BLaER1 (cell line): Measurements from ENCODE around the gene SPATA16.

Experiments
- H3K27ac ChIP-seq: shearing (Covaris generic); formaldehyde crosslinking; 2 replicates; pipeline ENCODE4 v1.8.1; 2022
- H3K27me3 ChIP-seq: shearing (Covaris generic); formaldehyde crosslinking; 2 replicates; pipeline ENCODE4 v1.8.1; 2022
- H3K36me3 ChIP-seq: shearing (Covaris generic); formaldehyde crosslinking; 2 replicates; pipeline ENCODE4 v1.8.1; 2022
- H3K4me1 ChIP-seq: shearing (Covaris generic); formaldehyde crosslinking; 2 replicates; pipeline ENCODE4 v1.8.1; 2022
- H3K4me2 ChIP-seq: shearing (Covaris generic); formaldehyde crosslinking; 2 replicates; pipeline ENCODE4 v1.8.1; 2022
- H3K4me3 ChIP-seq: shearing (Covaris generic); formaldehyde crosslinking; 2 replicates; pipeline ENCODE4 v1.8.1; 2022
- H3K9ac ChIP-seq: shearing (Covaris generic); formaldehyde crosslinking; 2 replicates; pipeline ENCODE4 v1.8.1; 2022
- H3K9me3 ChIP-seq: shearing (Covaris generic); formaldehyde crosslinking; 2 replicates; pipeline ENCODE4 v1.8.1; 2022
- H4K20me1 ChIP-seq: shearing (Covaris generic); formaldehyde crosslinking; 2 replicates; pipeline ENCODE4 v1.8.1; 2022
- Cebpa-rat ChIP-seq: shearing (Covaris generic); IDR thresholded peaks from 2 replicates; pipeline ENCODE4 v1.8.1; 2022

Gene SPATA16

GRCh38 chr3:172848910-172849309, 292.1 kb downstream of the SPATA16 start:
- H3K27me3 ChIP-seq = no peaks in the 10 kb centered on the region
- H4K20me1 ChIP-seq = no peaks in the 10 kb centered on the region
- no peak overlapping the region for H3K4me2 ChIP-seq
- no peaks in the 10 kb centered on the region for H3K9me3 ChIP-seq
- H3K9ac ChIP-seq = no peak overlapping the region
- no peak for TF ChIP-seq Cebpa-rat
- no peak overlapping the region for H3K4me3 ChIP-seq
- no peaks in the 10 kb centered on the region for H3K36me3 ChIP-seq
- peaks cover 17% of the 10 kb centered on the region for H3K4me1 ChIP-seq
- H3K27ac ChIP-seq = no peak overlapping the region

- Histone ChIP-seq H3K27ac (no peak overlapping the region), H3K4me1 (peaks cover 17% of the 10 kb centered on the region), H4K20me1 (no peaks in the 10 kb centered on the region), H3K4me3 (no peak overlapping the region), H3K9me3 (no peaks in the 10 kb centered on the region), H3K4me2 (no peak overlapping the region), H3K36me3 (no peaks in the 10 kb centered on the region), H3K9ac (no peak overlapping the region), H3K27me3 (no peaks in the 10 kb centered on the region)
- TF ChIP-seq Cebpa-rat = no peak
Measured at GRCh38 chr3:172847292-172847691, 293.7 kb downstream of the SPATA16 start.

- no peaks in the 10 kb centered on the region for H3K36me3 ChIP-seq
- no peak overlapping the region for H3K9ac ChIP-seq
- no peaks in the 10 kb centered on the region for H3K27me3 ChIP-seq
- H3K27ac ChIP-seq = no peak overlapping the region
- H3K9me3 ChIP-seq = no peaks in the 10 kb centered on the region
- no peak overlapping the region for H3K4me3 ChIP-seq
- H3K4me2 ChIP-seq = peak overlapping the region; percentile 51
- peaks cover 17% of the 10 kb centered on the region for H3K4me1 ChIP-seq
- H4K20me1 ChIP-seq = no peaks in the 10 kb centered on the region
- TF ChIP-seq Cebpa-rat = no peak
Measured at GRCh38 chr3:172846706-172847105, 294.3 kb downstream of the SPATA16 start.

- Histone ChIP-seq H3K4me3 (no peak overlapping the region), H3K4me1 (peaks cover 17% of the 10 kb centered on the region), H3K36me3 (no peaks in the 10 kb centered on the region), H3K27me3 (no peaks in the 10 kb centered on the region), H4K20me1 (no peaks in the 10 kb centered on the region), H3K9ac (no peak overlapping the region), H3K9me3 (no peaks in the 10 kb centered on the region), H3K27ac (no peak overlapping the region), H3K4me2 (peak overlapping the region; percentile 51)
- no peak for TF ChIP-seq Cebpa-rat
Measured at GRCh38 chr3:172846103-172846561, 294.9 kb downstream of the SPATA16 start.

GRCh38 chr3:172844428-172844827, 296.6 kb downstream of the SPATA16 start:
- Histone ChIP-seq H3K9ac (no peak overlapping the region), H3K4me1 (peaks cover 17% of the 10 kb centered on the region), H4K20me1 (no peaks in the 10 kb centered on the region), H3K9me3 (no peaks in the 10 kb centered on the region), H3K4me2 (no peak overlapping the region), H3K27me3 (no peaks in the 10 kb centered on the region), H3K27ac (no peak overlapping the region), H3K4me3 (no peak overlapping the region), H3K36me3 (no peaks in the 10 kb centered on the region)
- TF ChIP-seq Cebpa-rat = no peak

- Histone ChIP-seq H3K27me3 (no peaks in the 10 kb centered on the region), H3K9ac (no peak overlapping the region), H3K4me1 (peaks cover under 1% of the 10 kb centered on the region), H3K4me3 (no peak overlapping the region), H3K9me3 (no peaks in the 10 kb centered on the region), H3K4me2 (no peak overlapping the region), H3K27ac (no peak overlapping the region), H3K36me3 (no peaks in the 10 kb centered on the region), H4K20me1 (no peaks in the 10 kb centered on the region)
- no peak for TF ChIP-seq Cebpa-rat
Measured at GRCh38 chr3:172840913-172841312, 300.1 kb downstream of the SPATA16 start.

- Histone ChIP-seq H3K36me3 (no peaks in the 10 kb centered on the region), H4K20me1 (no peaks in the 10 kb centered on the region), H3K4me1 (no peaks in the 10 kb centered on the region), H3K27me3 (no peaks in the 10 kb centered on the region), H3K4me2 (no peak overlapping the region), H3K9ac (no peak overlapping the region), H3K9me3 (no peaks in the 10 kb centered on the region), H3K4me3 (no peak overlapping the region), H3K27ac (no peak overlapping the region)
- no peak for TF ChIP-seq Cebpa-rat
Measured at GRCh38 chr3:172840463-172840862, 300.6 kb downstream of the SPATA16 start.

- Histone ChIP-seq H3K27ac (no peak overlapping the region), H3K9ac (no peak overlapping the region), H4K20me1 (no peaks in the 10 kb centered on the region), H3K27me3 (no peaks in the 10 kb centered on the region), H3K4me3 (no peak overlapping the region), H3K36me3 (no peaks in the 10 kb centered on the region), H3K9me3 (no peaks in the 10 kb centered on the region), H3K4me2 (no peak overlapping the region), H3K4me1 (no peaks in the 10 kb centered on the region)
- no peak for TF ChIP-seq Cebpa-rat
Measured at GRCh38 chr3:172839679-172840078, 301.4 kb downstream of the SPATA16 start.
